CD14-positive monocyte (primary cell): ENCODE measurements around the gene STMN3. TPM values are rescaled to one million over a fixed set of nuclear protein-coding genes. Genes with fewer than 3 reads are reported as not detected.

Experiments
- DNase-seq, 3 donors: peaks; one replicate each; pipeline ENCODE4 v3.0.0-alpha.2; 2011 to 2022
- H2AFZ ChIP-seq: 2 replicates; pipeline ENCODE4 v1.6.0; 2012; ENCODE audit warnings: mild to moderate bottlenecking, low read depth, low read length, inconsistent platforms; ENCODE audit not compliant: insufficient read depth, poor library complexity, severe bottlenecking
- H3K27ac ChIP-seq, 2 donors: 1 replicate in 1 of 2; 2 replicates in 1 of 2; pipeline ENCODE4 v1.5.1; 2012 to 2013; ENCODE audit warnings: low read length in 2 of 2, control low read depth in 1 of 2, inconsistent platforms in 1 of 2, low read depth in 1 of 2, mild to moderate bottlenecking in 1 of 2
- H3K27me3 ChIP-seq, 2 donors: one replicate each; pipeline versions ENCODE4 v1.6.0 to v1.6.1; 2011 to 2013; ENCODE audit warnings: low read length in 2 of 2; ENCODE audit not compliant: control insufficient read depth in 2 of 2, insufficient read depth in 2 of 2
- H3K36me3 ChIP-seq, 2 donors: replicated peaks in 1 of 2; 1 replicate in 1 of 2; 2 replicates in 1 of 2; pipeline versions ENCODE4 v1.5.1 to v1.6.1; 2012 to 2013; ENCODE audit warnings: low read length in 2 of 2, control low read depth in 1 of 2, inconsistent platforms in 1 of 2, mild to moderate bottlenecking in 1 of 2; ENCODE audit not compliant: insufficient read depth in 2 of 2, control insufficient read depth in 1 of 2
- H3K4me1 ChIP-seq, 2 donors: 1 replicate in 1 of 2; 2 replicates in 1 of 2; pipeline versions ENCODE4 v1.5.1 to v1.6.1; 2012 to 2013; ENCODE audit warnings: low read length in 2 of 2, control low read depth in 1 of 2, inconsistent platforms in 1 of 2, mild to moderate bottlenecking in 1 of 2, moderate library complexity in 1 of 2; ENCODE audit not compliant: insufficient read depth in 2 of 2, control insufficient read depth in 1 of 2
- H3K4me2 ChIP-seq: replicated peaks from 2 replicates; pipeline ENCODE3; 2012; ENCODE audit warnings: low read length, moderate library complexity, mild to moderate bottlenecking; ENCODE audit not compliant: poor library complexity, severe bottlenecking; ENCODE audit errors: extremely low read depth
- H3K4me3 ChIP-seq, 3 experiments: fragments of 200-600 bp in 1 of 3; sonication (generic) in 1 of 3; replicated peaks in 1 of 3; 1 replicate in 2 of 3; 2 replicates in 1 of 3; pipeline ENCODE4 v1.5.1; 2011 to 2013; ENCODE audit warnings: low read length in 3 of 3, mild to moderate bottlenecking in 3 of 3, control low read depth in 2 of 3, low read depth in 2 of 3, inconsistent platforms in 1 of 3, moderate library complexity in 1 of 3
- H3K79me2 ChIP-seq: 2 replicates; pipeline ENCODE4 v1.6.0; 2012; ENCODE audit warnings: mild to moderate bottlenecking, control low read depth, inconsistent platforms, low read length, moderate library complexity; ENCODE audit not compliant: insufficient read depth
- H3K9ac ChIP-seq: 2 replicates; pipeline ENCODE4 v1.6.0; 2017; ENCODE audit warnings: low read length, mild to moderate bottlenecking; ENCODE audit not compliant: insufficient read depth, poor library complexity, severe bottlenecking
- H3K9me3 ChIP-seq, 2 donors: replicated peaks in 1 of 2; 1 replicate in 1 of 2; 2 replicates in 1 of 2; pipeline versions ENCODE4 v1.5.1 to v1.6.1; 2012 to 2013; ENCODE audit warnings: low read length in 2 of 2, control low read depth in 1 of 2; ENCODE audit not compliant: control insufficient read depth in 1 of 2, insufficient read depth in 1 of 2
- H4K20me1 ChIP-seq: 2 replicates; pipeline ENCODE4 v1.6.0; 2012; ENCODE audit warnings: mild to moderate bottlenecking, low read length, control low read depth, moderate library complexity; ENCODE audit not compliant: insufficient read depth
- H3K27ac Mint-ChIP-seq, 7 donors: one replicate each; pipeline ENCODE4 v1.8.0; 2020; ENCODE audit warnings: mild to moderate bottlenecking in 7 of 7, mixed read lengths in 7 of 7, moderate library complexity in 6 of 7, inconsistent platforms in 2 of 7
- H3K27me3 Mint-ChIP-seq, 3 donors: one replicate each; pipeline ENCODE4 v1.8.0; 2021 to 2022; ENCODE audit warnings: low read depth in 3 of 3, mild to moderate bottlenecking in 3 of 3, mixed read lengths in 3 of 3, moderate library complexity in 3 of 3, inconsistent platforms in 1 of 3
- H3K36me3 Mint-ChIP-seq, 2 donors: one replicate each; pipeline ENCODE4 v1.8.0; 2020; ENCODE audit warnings: mixed read lengths in 2 of 2, inconsistent platforms in 1 of 2, mild to moderate bottlenecking in 1 of 2
- H3K4me1 Mint-ChIP-seq: one replicate; pipeline ENCODE4 v1.8.0; 2020; ENCODE audit warnings: mild to moderate bottlenecking, mixed read lengths
- H3K4me3 Mint-ChIP-seq, 2 donors: one replicate each; pipeline ENCODE4 v1.8.0; 2020; ENCODE audit warnings: mild to moderate bottlenecking in 2 of 2, mixed read lengths in 2 of 2, moderate library complexity in 1 of 2
- H3K9me3 Mint-ChIP-seq, 7 donors: one replicate each; pipeline ENCODE4 v1.8.0; 2020 to 2022; ENCODE audit warnings: mixed read lengths in 7 of 7, mild to moderate bottlenecking in 6 of 7, moderate library complexity in 6 of 7, inconsistent platforms in 2 of 7
- CTCF ChIP-seq: fragments of 200-600 bp; IDR thresholded peaks from one replicate; pipeline ENCODE4 v1.8.0; 2022; ENCODE audit warnings: antibody characterized with exemption, mild to moderate bottlenecking
- WGBS: methylation state at CpG from one replicate; pipeline ENCODE4 v1.1.5; 2013; ENCODE audit warnings: missing lambda C conversion rate; ENCODE audit not compliant: insufficient coverage; 5-methylcytosine and 5-hydroxymethylcytosine counted together
- intact Hi-C, 2 donors: fragments of 100-400 bp; cut with micrococcal nuclease; formaldehyde crosslinking; loops; one replicate each; pipeline versions ENCODE4 v1.15.0 to v1.15.1; 2023
- polyA plus RNA-seq, 3 donors: library from polyadenylated mRNA; depleted of rRNA in 1 of 3; unstranded in 2 of 3; stranded (reverse) in 1 of 3; fragments of 300-500 nt in 2 of 3; fragments of >200 nt in 1 of 3; fragmentation: Illumina TruSeq in 2 of 3; gene quantifications; 1 replicate in 2 of 3; 2 replicates in 1 of 3; pipeline ENCODE4 v1.2.3, GENCODE V29; 2012 to 2021

STMN3 gene
- polyA plus RNA-seq, 3 donors: 0.10 to 8.1 (median 0.15) TPM

- no peak overlapping the region for H2AFZ ChIP-seq
- Mint-ChIP-seq H3K27ac (no peak overlapping the region), H3K27me3 (peaks cover 0 to 5% (median 2%) of the 10 kb centered on the region in 3 donors), H3K4me1 (peaks cover 14% of the 10 kb centered on the region), H3K9me3 (peaks cover 0 to 2% (median 0%) of the 10 kb centered on the region in 7 donors), H3K4me3 (no peak overlapping the region), H3K36me3 (peaks cover 37 to 55% of the 10 kb centered on the region in 2 donors)
- no peak overlapping the region for H3K4me2 ChIP-seq
- H3K36me3 ChIP-seq: peaks cover 20 to 26% of the 10 kb centered on the region in 2 donors
- no peaks in the 10 kb centered on the region for H3K27me3 ChIP-seq
- H3K79me2 ChIP-seq: peaks cover 82% of the 10 kb centered on the region
- no peak for DNase-seq
- WGBS: 100% methylated on average over 2 of the region's 4 CpGs
- no peak overlapping the region for H3K4me3 ChIP-seq
- intact Hi-C loops: no loop called here
- no peak for TF ChIP-seq CTCF
- H3K4me1 ChIP-seq: peaks cover 7 to 9% of the 10 kb centered on the region in 2 donors
- no peak overlapping the region for H3K27ac ChIP-seq
- H3K9me3 ChIP-seq: no peaks in the 10 kb centered on the region
- H3K9ac ChIP-seq: no peak overlapping the region
- H4K20me1 ChIP-seq: peaks cover 37% of the 10 kb centered on the region
Observed at GRCh38 chr20:63622096-63622495, 31.1 kb downstream of the STMN3 start.

GRCh38 chr20:63620991-63621390 lies 32.2 kb downstream of the STMN3 start:
- H3K4me3 ChIP-seq: no peak overlapping the region
- Mint-ChIP-seq H3K36me3 (peaks cover 48 to 66% of the 10 kb centered on the region in 2 donors), H3K27ac (no peak overlapping the region), H3K4me3 (no peak overlapping the region), H3K9me3 (peaks cover 0 to 2% (median 0%) of the 10 kb centered on the region in 7 donors), H3K4me1 (peaks cover 14% of the 10 kb centered on the region), H3K27me3 (peaks cover 0 to 5% (median 2%) of the 10 kb centered on the region in 3 donors)
- no peak overlapping the region for H2AFZ ChIP-seq
- no peak overlapping the region for H3K27ac ChIP-seq
- DNase-seq: no peak
- WGBS: 96% methylated on average over 8 of the region's 8 CpGs
- peaks cover 40% of the 10 kb centered on the region for H4K20me1 ChIP-seq
- no peak overlapping the region for H3K9ac ChIP-seq
- no peak overlapping the region for H3K4me2 ChIP-seq
- H3K36me3 ChIP-seq: peaks cover 29 to 37% of the 10 kb centered on the region in 2 donors
- H3K79me2 ChIP-seq: peaks cover 76% of the 10 kb centered on the region
- intact Hi-C loops: no loop called here
- H3K4me1 ChIP-seq: peaks cover 5 to 6% of the 10 kb centered on the region in 2 donors
- TF ChIP-seq CTCF: no peak
- no peaks in the 10 kb centered on the region for H3K9me3 ChIP-seq
- no peaks in the 10 kb centered on the region for H3K27me3 ChIP-seq
